Fibroblast of skin of back (primary cell): ENCODE data around the gene HEXA.

ENCODE experiments used
- DNase-seq: peaks from one replicate; pipeline ENCODE4 v3.0.0-alpha.2; 2013

Gene HEXA

DNA sequence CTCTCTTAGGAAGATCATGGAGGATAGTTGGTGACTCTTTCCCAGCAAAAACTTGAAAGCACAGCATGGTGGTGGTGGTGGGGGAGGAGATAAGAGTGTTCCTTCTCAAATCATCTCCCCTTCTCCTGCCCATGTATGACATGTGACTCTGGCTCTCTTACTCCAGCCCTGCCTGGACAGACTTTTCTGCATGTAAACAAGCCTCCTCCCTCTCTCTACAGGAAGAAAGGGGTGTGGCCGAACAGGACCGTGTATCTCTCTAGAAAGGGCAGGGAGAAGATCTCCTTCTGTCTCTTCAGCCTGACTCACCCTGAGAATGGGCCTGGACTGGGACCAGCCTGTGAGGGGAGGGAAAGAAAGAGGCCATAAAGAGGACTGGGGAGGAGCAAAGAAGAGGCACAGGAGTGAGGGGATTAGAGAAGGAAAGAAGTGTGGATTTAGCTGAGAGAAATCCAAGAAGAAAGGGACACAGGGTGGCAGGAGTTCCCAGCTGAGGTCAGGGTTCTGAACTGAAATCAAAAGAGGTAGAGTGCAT is 57.3 kb downstream of the HEXA start:
- DNase-seq: no peak

DNA sequence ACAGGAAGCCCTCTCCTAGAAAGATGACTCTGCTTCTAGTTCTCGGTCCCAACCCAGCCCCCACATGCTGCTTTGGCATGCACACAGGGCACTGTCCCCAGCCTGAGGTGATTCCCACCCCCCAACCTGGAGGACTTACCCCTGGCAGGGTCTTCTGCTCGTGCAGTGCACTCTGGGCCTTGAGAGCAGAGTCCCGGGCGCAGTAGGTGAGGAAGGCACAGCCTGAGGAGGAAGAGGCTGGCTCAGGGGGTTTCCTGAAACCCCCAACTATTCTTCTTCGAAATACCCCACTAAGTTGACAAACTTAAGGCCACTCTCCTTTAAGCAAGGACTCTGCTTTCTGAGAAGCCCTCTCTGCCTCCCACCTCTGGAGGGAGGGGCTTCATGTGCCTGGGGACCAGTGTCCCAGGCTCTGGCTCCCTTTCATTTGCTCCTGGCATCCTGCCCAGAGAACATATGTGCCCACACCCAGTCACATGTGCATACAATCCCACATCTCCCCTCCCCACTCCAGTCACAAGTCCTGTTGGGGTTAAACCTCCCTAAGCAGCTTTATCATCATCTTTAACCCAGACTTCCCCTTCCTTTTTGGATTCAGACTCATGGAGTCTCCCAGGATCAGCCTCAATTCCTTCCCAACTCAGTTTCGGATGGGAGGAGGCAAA is 60.0 kb downstream of the HEXA start:
- DNase-seq: no peak

DNA sequence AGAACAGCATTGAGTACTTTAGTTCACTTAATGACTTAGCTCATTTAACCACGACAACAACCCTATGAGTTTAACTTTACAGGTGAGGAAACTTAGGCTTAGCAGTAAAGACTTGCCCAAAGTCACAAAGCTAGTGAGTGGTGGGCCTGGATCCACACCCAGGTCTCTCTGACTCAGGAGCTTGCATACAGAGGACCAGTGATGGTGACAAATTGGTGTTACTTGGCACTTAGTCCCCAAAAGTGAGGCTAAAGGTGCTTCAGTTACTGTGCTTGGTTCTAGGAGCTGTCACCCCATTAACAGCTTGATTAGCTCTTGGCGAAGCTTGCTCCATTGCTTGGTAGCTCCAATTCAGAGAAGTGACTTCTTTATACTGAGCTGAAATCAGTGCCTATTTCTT is 61.9 kb downstream of the HEXA start:
- DNase-seq: no peak

DNA sequence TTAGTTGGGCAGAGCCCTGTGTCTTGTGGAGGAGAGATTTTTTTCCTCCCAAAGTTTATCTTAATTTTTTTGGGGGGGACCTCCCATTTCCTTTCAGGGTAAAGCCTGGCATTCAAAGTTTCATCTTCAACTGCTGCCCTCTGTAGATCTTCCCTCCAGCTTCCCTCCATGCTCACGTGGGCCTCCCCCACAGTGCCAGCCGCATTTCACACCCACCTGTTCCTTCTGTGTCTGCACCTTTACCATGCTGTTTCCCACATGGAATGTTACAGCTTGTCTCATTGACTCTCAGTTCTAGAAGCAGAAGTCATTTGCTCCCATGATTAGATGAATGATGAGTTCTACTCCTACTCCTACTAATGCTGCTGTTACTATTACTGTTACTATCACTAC is 62.4 kb downstream of the HEXA start:
- DNase-seq: no peak

DNA sequence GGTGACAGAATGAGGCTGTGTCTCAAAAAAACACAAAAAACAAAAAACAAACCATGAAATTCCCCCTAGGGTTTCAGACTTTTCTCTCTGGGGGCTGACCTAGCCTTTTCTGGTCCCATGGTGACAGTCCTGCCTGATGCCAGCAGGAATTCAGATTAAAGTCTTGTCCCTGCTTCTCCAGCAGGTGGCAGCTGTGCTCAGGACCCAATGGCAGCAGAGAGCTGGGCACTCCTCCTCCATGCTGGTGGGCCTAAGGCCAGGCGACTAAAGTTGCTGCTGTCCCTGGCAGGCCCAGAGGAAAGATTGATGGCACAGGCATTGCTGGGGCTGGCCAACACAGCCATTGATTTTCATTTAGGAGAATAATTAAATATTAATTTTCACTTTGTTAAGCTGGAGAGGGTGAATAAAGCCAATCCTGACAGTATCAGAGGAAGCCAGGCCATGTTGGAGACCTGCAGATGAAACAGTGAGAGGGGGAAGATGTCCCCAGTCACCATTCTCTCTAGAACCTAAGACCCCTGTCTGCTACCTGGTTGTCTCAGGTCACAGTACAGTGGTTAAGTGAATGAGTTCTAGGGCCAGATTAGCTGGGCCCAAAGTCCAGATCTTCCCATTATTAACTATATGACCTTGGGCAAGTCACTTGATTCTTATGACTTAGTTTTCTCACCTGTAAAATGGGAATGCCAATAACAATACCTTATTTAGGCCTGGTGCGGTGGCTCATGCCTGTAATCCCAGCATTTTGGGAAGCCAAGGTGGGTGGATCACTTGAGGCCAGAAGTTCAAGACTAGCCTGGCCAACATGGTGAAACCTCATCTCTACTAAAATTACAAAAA is 63.0 kb downstream of the HEXA start:
- DNase-seq: peak; percentile 71

DNA sequence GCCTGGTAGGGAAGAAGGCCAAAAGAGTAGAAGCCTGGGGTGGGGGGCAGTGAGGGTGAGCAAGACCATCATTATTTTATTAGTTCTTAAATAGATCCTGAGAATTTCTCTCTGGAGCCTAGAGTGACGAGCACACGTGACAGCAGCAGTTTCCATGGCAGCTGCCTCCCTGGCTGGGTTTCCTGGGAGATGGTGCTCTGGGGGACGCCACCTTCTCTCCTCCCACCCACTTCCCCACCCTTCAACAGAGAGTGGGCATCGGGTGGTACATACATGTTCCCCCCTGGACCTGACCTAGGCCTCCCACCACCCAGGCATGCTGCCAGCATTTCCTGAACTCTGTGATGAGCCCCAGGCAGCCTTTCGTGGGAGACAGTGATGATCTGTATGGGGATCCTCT is 68.8 kb downstream of the HEXA start:
- DNase-seq: no peak

DNA sequence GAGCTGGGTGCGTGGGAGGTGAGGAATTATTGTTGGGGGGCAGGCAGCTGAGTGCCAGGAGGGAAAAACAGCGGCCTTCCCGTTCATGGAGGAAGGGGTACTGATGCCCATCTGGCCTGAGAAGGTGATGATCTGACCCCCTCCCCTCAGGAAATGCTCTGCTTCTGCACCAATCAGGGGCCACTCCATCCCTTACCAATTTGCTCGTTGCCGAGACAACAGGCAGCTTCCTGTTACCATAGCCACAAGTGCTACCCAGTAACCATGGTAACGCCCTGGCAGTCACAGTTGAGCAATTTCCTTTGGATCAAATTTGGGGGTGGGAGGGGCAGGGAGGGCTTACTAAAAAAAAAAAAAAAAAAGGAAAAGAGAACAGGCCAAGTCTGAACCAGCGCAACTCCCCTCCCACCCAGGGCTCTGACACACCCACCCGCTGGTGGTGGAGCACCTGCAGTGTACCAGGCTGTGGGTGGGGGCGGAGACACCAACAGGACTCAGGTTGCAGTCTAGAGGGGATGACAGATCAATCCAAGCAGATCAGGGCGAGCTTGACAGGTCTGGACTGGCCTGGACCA is 69.5 kb downstream of the HEXA start:
- peak; percentile 42 for DNase-seq

DNA sequence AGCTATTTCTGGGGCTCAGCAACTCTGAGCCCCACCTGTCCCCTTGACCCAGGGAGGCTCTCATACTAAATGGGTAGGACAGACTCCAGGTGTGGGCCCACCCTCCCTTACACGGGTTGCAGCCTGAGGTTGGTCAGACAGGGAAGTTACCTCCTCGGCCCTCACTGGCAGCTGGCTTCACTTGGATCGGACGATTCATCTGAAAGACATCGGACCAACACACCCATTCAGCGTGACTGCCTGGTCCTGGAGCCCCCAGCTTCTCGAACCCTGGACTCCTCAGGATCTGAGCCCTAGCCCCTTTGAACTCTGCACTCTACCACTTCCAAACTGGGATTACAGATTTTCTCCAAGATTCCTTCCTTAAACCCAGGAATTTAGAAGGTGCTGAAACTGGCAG is 71.2 kb downstream of the HEXA start:
- DNase-seq: no peak

DNA sequence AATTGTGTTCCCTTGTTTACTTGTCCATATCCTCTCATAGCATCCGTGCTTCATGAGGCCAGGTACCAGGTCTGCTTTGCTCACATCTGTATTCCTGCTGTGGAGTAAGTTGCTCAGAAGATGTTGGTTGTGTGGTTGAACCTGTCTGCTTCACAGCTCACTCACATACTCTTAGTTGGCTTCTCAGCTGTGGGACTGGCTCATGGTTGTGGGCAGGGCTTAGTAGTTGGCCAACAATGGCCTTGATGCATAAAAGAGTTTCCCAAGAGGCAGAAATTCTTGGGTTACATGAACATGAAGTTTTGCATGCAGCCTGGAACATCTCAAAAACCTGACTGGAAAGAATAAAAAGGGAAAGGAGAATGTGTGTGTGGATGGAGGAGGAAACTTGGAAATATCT is 72.9 kb downstream of the HEXA start:
- no peak for DNase-seq
